HepG2 (cell line): ENCODE data around the gene BMP8B. TPM values are rescaled to one million over a fixed set of nuclear protein-coding genes. Genes with fewer than 3 reads are reported as not detected.

Experiments used
- ATAC-seq: fragments of 200-7000 bp; cut with Tn5 transposase; 3 replicates; pipeline ENCODE4 v1.9.1; 2020; ENCODE audit warnings: mild to moderate bottlenecking, moderate library complexity
- BruUV-seq: library from RNA; stranded (reverse); fragments of 400-500 nt; replicated peaks from 2 replicates; lab custom pipeline; 2021; lab: Mats Ljungman, UMichigan
- CTCF ChIA-PET: fragments of 300-600 bp; formaldehyde crosslinking; extraction: SDS; loops from one replicate; lab custom pipeline; 2021; ENCODE audit warnings: low total read pairs, inconsistent platforms, low intra/inter-chr PET ratio; lab: Yijun Ruan, JAX
- POLR2A ChIA-PET: fragments of 350-600 bp; sonication (Branson Sonifier 250); formaldehyde crosslinking; loops from one replicate; lab custom pipeline; 2020; ENCODE audit warnings: antibody characterized with exemption, inconsistent platforms; lab: Yijun Ruan, JAX
- DNase-seq: peaks from one replicate; pipeline ENCODE4 v3.0.0-alpha.2; 2015; ENCODE audit warnings: low spot score
- FAIRE-seq: peaks from 3 replicates; lab custom pipeline; 2011; peaks lifted over from hg19 to GRCh38; lab: Jason Lieb, UNC
- H2AFZ ChIP-seq: one replicate; pipeline ENCODE4 v1.6.1; 2011; ENCODE audit warnings: low read length, inconsistent platforms
- H3K27ac ChIP-seq: fragments of 300-600 bp; 3 replicates; pipeline ENCODE4 v1.8.0; 2011; ENCODE audit warnings: mixed run types, mild to moderate bottlenecking, mixed read lengths, low read length, inconsistent platforms; ENCODE audit not compliant: insufficient read depth; ENCODE audit errors: extremely low read length
- H3K27me3 ChIP-seq, 2 experiments: fragments of 200-600 bp in 1 of 2; 2 replicates in 1 of 2; 3 replicates in 1 of 2; pipeline versions ENCODE4 v1.6.0 to v1.8.0; 2011; ENCODE audit warnings: low read length in 2 of 2, mild to moderate bottlenecking in 2 of 2, moderate library complexity in 2 of 2, inconsistent platforms in 1 of 2; ENCODE audit not compliant: insufficient read depth in 2 of 2, control insufficient read depth in 1 of 2
- H3K36me3 ChIP-seq, 2 experiments: fragments of 200-600 bp in 1 of 2; replicated peaks in 1 of 2; 2 replicates in 1 of 2; 3 replicates in 1 of 2; pipeline versions ENCODE4 v1.5.1 to v1.8.0; 2011; ENCODE audit warnings: low read length in 2 of 2, inconsistent platforms in 1 of 2; ENCODE audit not compliant: insufficient read depth in 2 of 2, control insufficient read depth in 1 of 2
- H3K4me1 ChIP-seq: 2 replicates; pipeline ENCODE4 v1.5.1; 2012; ENCODE audit warnings: low read length, inconsistent platforms; ENCODE audit not compliant: insufficient read depth
- H3K4me2 ChIP-seq: 2 replicates; pipeline ENCODE4 v1.6.0; 2011; ENCODE audit warnings: low read depth, low read length, inconsistent platforms
- H3K4me3 ChIP-seq, 3 experiments: fragments of 200-600 bp in 1 of 3; sonication (generic), shearing (Covaris generic) in 1 of 3; replicated peaks in 1 of 3; 2 replicates each; pipeline ENCODE4 v1.5.1; 2011 to 2016; ENCODE audit warnings: low read length in 3 of 3, inconsistent platforms in 2 of 3, low read depth in 2 of 3, mild to moderate bottlenecking in 2 of 3, control low read depth in 1 of 3, mixed read lengths in 1 of 3; ENCODE audit not compliant: insufficient read depth in 1 of 3
- H3K79me2 ChIP-seq: one replicate; pipeline ENCODE4 v1.6.1; 2011; ENCODE audit warnings: low read length, inconsistent platforms; ENCODE audit not compliant: insufficient read depth
- H3K9ac ChIP-seq: 2 replicates; pipeline ENCODE4 v1.6.0; 2011; ENCODE audit warnings: mild to moderate bottlenecking, low read depth, low read length, inconsistent platforms; ENCODE audit not compliant: insufficient read depth
- H3K9me3 ChIP-seq: 2 replicates; pipeline ENCODE4 v1.5.1; 2012; ENCODE audit warnings: mild to moderate bottlenecking, low read length
- H4K20me1 ChIP-seq: 2 replicates; pipeline ENCODE4 v1.6.0; 2011; ENCODE audit warnings: inconsistent platforms, mild to moderate bottlenecking, low read length, moderate library complexity; ENCODE audit not compliant: insufficient read depth
- CREB1 ChIP-seq, 2 experiments: fragments of 450-650 bp in 1 of 2; IDR thresholded peaks; 2 replicates each; pipeline ENCODE4 v1.6.1; 2016 to 2017; ENCODE audit warnings: control low read depth in 1 of 2, mild to moderate bottlenecking in 1 of 2, missing compliant biosample characterization in 1 of 2, missing genetic modification characterization in 1 of 2
- MED1 ChIP-seq: sonication (generic); formaldehyde crosslinking; IDR thresholded peaks from 2 replicates; pipeline ENCODE4 v1.4.0; 2020; ENCODE audit warnings: missing genetic modification reagents
- NFE2L2 ChIP-seq: fragments of 150-350 bp; IDR thresholded peaks from 2 replicates; pipeline ENCODE4 v1.6.1; 2014; ENCODE audit warnings: low read length
- RAD21 ChIP-seq: fragments of 450-650 bp; formaldehyde crosslinking; IDR thresholded peaks from 2 replicates; pipeline ENCODE4 v1.5.0; 2020; ENCODE audit warnings: mild to moderate bottlenecking
- RBM39 ChIP-seq: fragments of 200-400 bp; formaldehyde crosslinking; IDR thresholded peaks from one replicate; pipeline ENCODE4 v1.6.1; 2018; ENCODE audit warnings: antibody characterized with exemption, mild to moderate bottlenecking, low read depth, low read length; ENCODE audit not compliant: poor library complexity, severe bottlenecking
- SOX6 ChIP-seq, 2 experiments: fragments of 450-650 bp in 1 of 2; sonication (generic) in 1 of 2; formaldehyde crosslinking in 1 of 2; IDR thresholded peaks; 2 replicates each; pipeline versions ENCODE4 v1.4.0 to v1.6.1; 2017 to 2020; ENCODE audit warnings: antibody characterized with exemption in 1 of 2, mild to moderate bottlenecking in 1 of 2, missing genetic modification reagents in 1 of 2
- SRY ChIP-seq: sonication (generic); formaldehyde crosslinking; IDR thresholded peaks from 2 replicates; pipeline ENCODE4 v1.8.0; 2022; ENCODE audit warnings: mild to moderate bottlenecking, missing genetic modification reagents
- TBP ChIP-seq: sonication (generic); formaldehyde crosslinking; IDR thresholded peaks from 2 replicates; pipeline ENCODE4 v1.5.0; 2020; ENCODE audit warnings: missing genetic modification reagents
- ZNF296 ChIP-seq: sonication (generic); formaldehyde crosslinking; conservative IDR thresholded peaks from 2 replicates; pipeline ENCODE4 v1.5.0; 2020; ENCODE audit warnings: mild to moderate bottlenecking, missing genetic modification reagents
- WGBS: methylation state at CpG from one replicate; pipeline ENCODE4 v1.1.6; 2017; ENCODE audit warnings: low lambda C conversion rate; 5-methylcytosine and 5-hydroxymethylcytosine counted together
- in situ Hi-C: cut with HindIII; loops from 2 replicates; pipeline ENCODE4 v1.10.0; 2017; ENCODE audit warnings: low pct_unique_long_range_greater_than_20kb; ENCODE audit not compliant: extremely low pct_ligation_motif_present
- intact Hi-C: fragments of 100-400 bp; cut with micrococcal nuclease; formaldehyde crosslinking; loops from one replicate; pipeline ENCODE4 v1.10.0; 2022; ENCODE audit not compliant: unreplicated experiment
- polyA plus RNA-seq, 8 experiments: library from polyadenylated mRNA; depleted of rRNA in 3 of 8; stranded (reverse) in 7 of 8; unstranded in 1 of 8; fragments of >200 nt; fragmentation: Illumina TruSeq in 4 of 8; extraction: Trizol in 4 of 8; gene quantifications; 2 replicates each; pipeline versions ENCODE4 v1.2.1 to v1.2.3, GENCODE V29; 2011 to 2016; ENCODE audit warnings: low read depth in 4 of 8, missing spikeins in 1 of 8, mixed read lengths in 1 of 8; ENCODE audit not compliant: insufficient read depth in 1 of 8
- total RNA-seq, 5 experiments: library from RNA; depleted of rRNA; stranded (reverse); fragments of >200 nt; fragmentation: Illumina TruSeq; extraction: Trizol; gene quantifications; 2 replicates each; pipeline ENCODE4 v1.2.3, GENCODE V29; 2016; ENCODE audit warnings: low read depth in 1 of 5

BMP8B gene
- total and polyA plus RNA-seq, 2 of the 13 experiments (the other 11 are each of a cell fraction or from before 2014, with no cell fraction given): 0.29 to 0.41 TPM

- TF ChIP-seq CREB1 (IDR thresholded peaks at IDR 0.05) (peak; percentile 95), CREB1 (CRISPR knock-in tag; IDR thresholded peaks at IDR 0.05) (no peak), RBM39 (no peak), NFE2L2 (peak; percentile 4; the same call in 1 of the 2 replicates), SRY (CRISPR knock-in tag) (no peak), RAD21 (CRISPR knock-in tag) (peak; percentile 91), MED1 (CRISPR knock-in tag) (no peak), SOX6 (IDR thresholded peaks at IDR 0.05) (no peak), SOX6 (CRISPR knock-in tag; IDR thresholded peaks at IDR 0.05) (0 out of 2 replicates have a peak, but pooled peaks have one; percentile 12), ZNF296 (CRISPR knock-in tag) (no peak)
Measured at GRCh38 chr1:39816415-39817090, 27.9 kb upstream of the BMP8B start (continued).

- intact Hi-C loops: loop anchor here (10.0 kb wide), 1 partner anchor 222 kb away; no protein-coding TSS in a partner anchor
Measured at GRCh38 chr1:39812913-39813312, 24.2 kb upstream of the BMP8B start.

More at GRCh38 chr1:39812913-39813312, 24.2 kb upstream of the BMP8B start:
- in situ Hi-C loops: no loop called here
- no peak for TF ChIP-seq TBP
- DNase-seq (no peak), ATAC-seq (no peak), FAIRE-seq (no peak)
- Histone ChIP-seq H3K36me3 (no peaks in the 10 kb centered on the region), H3K9ac (no peak overlapping the region), H3K4me2 (no peak overlapping the region), H3K27me3 (peaks cover 1 to 4% of the 10 kb centered on the region in 2 experiments; a peak in 2 of 5 replicates), H2AFZ (no peak overlapping the region), H3K9me3 (no peaks in the 10 kb centered on the region), H3K27ac (no peak overlapping the region), H3K79me2 (no peaks in the 10 kb centered on the region), H4K20me1 (no peaks in the 10 kb centered on the region), H3K4me3 (no peak overlapping the region), H3K4me1 (peaks cover 10% of the 10 kb centered on the region; the same call in 1 of the 2 replicates)
- ChIA-PET CTCF (no interaction called here), POLR2A (no interaction called here)
- WGBS: 15% methylated on average over 2 of the region's 3 CpGs
- BruUV-seq: no TSS peak
